GM12878 (cell line): ENCODE measurements around the gene LEMD2. TPM values are rescaled to one million over a fixed set of nuclear protein-coding genes. Genes with fewer than 3 reads are reported as not detected.

ENCODE experiments used
- ATAC-seq: fragments of 200-7000 bp; cut with Tn5 transposase; 3 replicates; pipeline ENCODE4 v1.9.1; 2020; ENCODE audit warnings: mild to moderate bottlenecking, moderate library complexity
- BruUV-seq: library from RNA; stranded (reverse); fragments of 400-500 nt; replicated peaks from 2 replicates; lab custom pipeline; 2021; lab: Mats Ljungman, UMichigan
- CTCF ChIA-PET: fragments of 300-600 bp; sonication (Branson Sonifier 250); formaldehyde crosslinking; extraction: SDS; loops from one replicate; lab custom pipeline; 2021; ENCODE audit warnings: inconsistent platforms; lab: Yijun Ruan, JAX
- POLR2A ChIA-PET: fragments of 350-600 bp; formaldehyde crosslinking; extraction: SDS; loops from one replicate; lab custom pipeline; 2021; ENCODE audit warnings: inconsistent platforms; lab: Charles Lee
- RAD21 ChIA-PET: fragments of 300-600 bp; sonication (Branson Sonifier 250); formaldehyde crosslinking; loops from one replicate; lab custom pipeline; 2023; ENCODE audit warnings: antibody characterized with exemption; ENCODE audit not compliant: unreplicated experiment; lab: Charles Lee
- SMC1A ChIA-PET: fragments of 300-600 bp; sonication (Branson Sonifier 250); formaldehyde crosslinking; loops from one replicate; lab custom pipeline; 2023; ENCODE audit not compliant: unreplicated experiment, uncharacterized antibody; lab: Charles Lee
- DNase-seq: peaks from one replicate; pipeline ENCODE4 v3.0.0-alpha.2; 2011; ENCODE audit warnings: low read depth, low spot score
- FAIRE-seq: peaks from 3 replicates; lab custom pipeline; 2011; peaks lifted over from hg19 to GRCh38; lab: Jason Lieb, UNC
- H2AFZ ChIP-seq: 2 replicates; pipeline ENCODE4 v1.6.0; 2011; ENCODE audit warnings: low read depth, low read length, control low read depth; ENCODE audit not compliant: control insufficient read depth
- H3K27ac ChIP-seq: 2 replicates; pipeline ENCODE4 v1.5.1; 2011; ENCODE audit warnings: control low read depth; ENCODE audit not compliant: control insufficient read depth, insufficient read depth
- H3K27me3 ChIP-seq, 2 experiments: replicated peaks in 1 of 2; 2 replicates each; pipeline versions ENCODE4 v1.6.0 to v1.6.1; 2011; ENCODE audit warnings: low read length in 1 of 2; ENCODE audit not compliant: control insufficient read depth in 2 of 2, insufficient read depth in 2 of 2
- H3K36me3 ChIP-seq, 2 experiments: 2 replicates each; pipeline ENCODE4 v1.5.1; 2011; ENCODE audit warnings: low read length in 1 of 2; ENCODE audit not compliant: control insufficient read depth in 2 of 2, insufficient read depth in 2 of 2
- H3K4me1 ChIP-seq: 2 replicates; pipeline ENCODE4 v1.6.1; 2011; ENCODE audit warnings: mild to moderate bottlenecking, low read length, moderate library complexity, mixed read lengths; ENCODE audit not compliant: control insufficient read depth, insufficient read depth
- H3K4me2 ChIP-seq: 2 replicates; pipeline ENCODE4 v1.6.0; 2011; ENCODE audit warnings: control low read depth; ENCODE audit not compliant: control insufficient read depth, insufficient read depth
- H3K4me3 ChIP-seq: fragments of 200-600 bp; sonication (generic); 2 replicates; pipeline ENCODE4 v1.5.1; 2016
- H3K79me2 ChIP-seq: 2 replicates; pipeline ENCODE4 v1.6.0; 2011; ENCODE audit warnings: low read length; ENCODE audit not compliant: control insufficient read depth, insufficient read depth
- H3K9ac ChIP-seq: 2 replicates; pipeline ENCODE4 v1.8.0; 2011; ENCODE audit warnings: low read length, control low read depth, mixed read lengths; ENCODE audit not compliant: control insufficient read depth, insufficient read depth
- H3K9me3 ChIP-seq: replicated peaks from 3 replicates; pipeline ENCODE4 v1.5.1; 2011; ENCODE audit warnings: mild to moderate bottlenecking, low read length; ENCODE audit not compliant: control insufficient read depth, insufficient read depth
- H4K20me1 ChIP-seq: 2 replicates; pipeline ENCODE4 v1.6.0; 2011; ENCODE audit not compliant: control insufficient read depth, insufficient read depth
- ATF3 ChIP-seq: IDR thresholded peaks from 2 replicates; pipeline ENCODE4 v1.6.1; 2011; ENCODE audit warnings: low read depth, mild to moderate bottlenecking, low read length, moderate library complexity, borderline replicate concordance; ENCODE audit errors: extremely low read depth
- MLLT1 ChIP-seq: fragments of 450-650 bp; IDR thresholded peaks from 2 replicates; pipeline ENCODE4 v1.6.1; 2016; ENCODE audit warnings: mild to moderate bottlenecking
- PBX3 ChIP-seq: IDR thresholded peaks from 2 replicates; pipeline ENCODE4 v1.6.1; 2011; ENCODE audit warnings: mild to moderate bottlenecking, low read depth, low read length, moderate library complexity; ENCODE audit not compliant: insufficient replicate concordance
- WGBS: methylation state at CpG from one replicate; pipeline ENCODE4 v1.1.6; 2016; ENCODE audit warnings: low lambda C conversion rate; ENCODE audit not compliant: insufficient replicate concordance, insufficient coverage; ENCODE audit errors: missing lambda C conversion rate; 5-methylcytosine and 5-hydroxymethylcytosine counted together
- in situ Hi-C: fragments of 300-500 bp; cut with MboI; formaldehyde crosslinking; loops from 9 replicates; pipeline ENCODE4 v1.14.3; 2018; ENCODE audit warnings: mixed read lengths
- intact Hi-C: fragments of 100-400 bp; cut with micrococcal nuclease; formaldehyde crosslinking; loops from one replicate; pipeline ENCODE4 v1.14.2; 2022; ENCODE audit not compliant: unreplicated experiment
- polyA plus RNA-seq, 11 experiments: library from polyadenylated mRNA; depleted of rRNA in 4 of 11; unstranded in 6 of 11; stranded (reverse) in 5 of 11; fragments of >200 nt; fragmentation: Nextera tagmentation in 4 of 11; fragmentation: Illumina TruSeq in 1 of 11; extraction: Ambion mirVana in 4 of 11; extraction: Trizol in 1 of 11; gene quantifications; 1 replicate in 1 of 11; 2 replicates in 10 of 11; pipeline versions ENCODE4 v1.2.1 to v1.2.3, GENCODE V29; 2011 to 2016; ENCODE audit warnings: inconsistent platforms in 2 of 11, missing spikeins in 2 of 11, low read depth in 1 of 11
- total RNA-seq, 4 experiments: library from RNA; depleted of rRNA in 3 of 4; stranded (reverse); fragments of >200 nt in 3 of 4; fragmentation: Illumina TruSeq in 1 of 4; extraction: Trizol in 1 of 4; gene quantifications; 2 replicates each; pipeline versions ENCODE4 v1.2.1 to v1.2.3, GENCODE V29; 2013 to 2021

The LEMD2 gene
- total and polyA plus RNA-seq, 10 of the 15 experiments (the other 5 are each of a cell fraction or from before 2014, with no cell fraction given) = 0.45 to 47.1 (median 22.8) TPM

GRCh38 chr6:33778444-33779121 lies 10.3 kb downstream of the LEMD2 start:
- ChIA-PET SMC1A (no interaction called here), CTCF (interaction anchor here (0.6 to 4.9 kb wide), 4 partner anchors 9 to 923 kb away, joined by 3 to 33 read pairs (median 4); partner anchors contain the start of gene UQCC2), RAD21 (no interaction called here), POLR2A (interaction anchor here (0.5 kb wide), 1 partner anchor 1054 kb away, joined by 3 read pairs; no protein-coding TSS in a partner anchor)
- 97% methylated on average over 12 of the region's 12 CpGs for WGBS
- H4K20me1 ChIP-seq = no peaks in the 10 kb centered on the region
- H3K27ac ChIP-seq = no peak overlapping the region
- H3K9me3 ChIP-seq = no peaks in the 10 kb centered on the region
- H2AFZ ChIP-seq = no peak overlapping the region
- no peak for ATAC-seq
- H3K79me2 ChIP-seq = no peaks in the 10 kb centered on the region
- H3K9ac ChIP-seq = no peak overlapping the region
- no peak for FAIRE-seq
- peaks cover 15 to 42% of the 10 kb centered on the region in 2 experiments for H3K36me3 ChIP-seq
- H3K4me3 ChIP-seq = no peak overlapping the region
- no TSS peak for BruUV-seq
- no peaks in the 10 kb centered on the region for H3K27me3 ChIP-seq
- TF ChIP-seq ATF3 (no peak), MLLT1 (no peak), PBX3 (no peak)
- DNase-seq = no peak
- intact Hi-C loops = no loop called here
- no peaks in the 10 kb centered on the region for H3K4me1 ChIP-seq
- in situ Hi-C loops = no loop called here
- H3K4me2 ChIP-seq = no peak overlapping the region
